T-helper 1 cell treated with Interleukin-12 subunit alpha and Interleukin-12 subunit beta and Interleukin-4 antibody, amounts not matched to agents 30 μg/mL and 1 μg/mL, for 36 hours (primary cell): Measurements from ENCODE around the gene TENM4.

ENCODE experiments used
- H3K27ac Mint-ChIP-seq: one replicate; pipeline ENCODE4 v1.8.0; 2021; ENCODE audit warnings: mild to moderate bottlenecking, mixed read lengths
- H3K27me3 Mint-ChIP-seq: one replicate; pipeline ENCODE4 v1.8.0; 2021; ENCODE audit warnings: low read depth, mixed read lengths
- H3K36me3 Mint-ChIP-seq: one replicate; pipeline ENCODE4 v1.8.0; 2021; ENCODE audit warnings: low read depth, mixed read lengths
- H3K4me1 Mint-ChIP-seq: one replicate; pipeline ENCODE4 v1.8.0; 2021; ENCODE audit warnings: low read depth, mixed read lengths
- H3K4me3 Mint-ChIP-seq: one replicate; pipeline ENCODE4 v1.8.0; 2021; ENCODE audit warnings: mild to moderate bottlenecking, moderate library complexity, mixed read lengths
- H3K9me3 Mint-ChIP-seq: one replicate; pipeline ENCODE4 v1.8.0; 2021; ENCODE audit warnings: mixed read lengths

Gene TENM4

GRCh38 chr11:78818201-78818600, 622.6 kb downstream of the TENM4 start:
- peaks cover 6% of the 10 kb centered on the region for H3K27me3 Mint-ChIP-seq
- H3K36me3 Mint-ChIP-seq = no peaks in the 10 kb centered on the region
- H3K27ac Mint-ChIP-seq = no peak overlapping the region
- no peak overlapping the region for H3K4me3 Mint-ChIP-seq
- H3K9me3 Mint-ChIP-seq = no peaks in the 10 kb centered on the region
- H3K4me1 Mint-ChIP-seq = no peaks in the 10 kb centered on the region

- Mint-ChIP-seq H3K9me3 (no peaks in the 10 kb centered on the region), H3K27ac (no peak overlapping the region), H3K36me3 (no peaks in the 10 kb centered on the region), H3K4me3 (no peak overlapping the region), H3K4me1 (no peaks in the 10 kb centered on the region), H3K27me3 (peaks cover 6% of the 10 kb centered on the region)
These were observed 625.0 kb downstream of the TENM4 start for GRCh38 chr11:78815831-78816230.

GRCh38 chr11:78812513-78813293, 628.1 kb downstream of the TENM4 start:
- no peaks in the 10 kb centered on the region for H3K9me3 Mint-ChIP-seq
- no peak overlapping the region for H3K27ac Mint-ChIP-seq
- H3K36me3 Mint-ChIP-seq = no peaks in the 10 kb centered on the region
- no peak overlapping the region for H3K4me3 Mint-ChIP-seq
- no peaks in the 10 kb centered on the region for H3K4me1 Mint-ChIP-seq
- no peaks in the 10 kb centered on the region for H3K27me3 Mint-ChIP-seq

- Mint-ChIP-seq H3K27ac (no peak overlapping the region), H3K36me3 (no peaks in the 10 kb centered on the region), H3K4me3 (no peak overlapping the region), H3K4me1 (no peaks in the 10 kb centered on the region), H3K27me3 (no peaks in the 10 kb centered on the region), H3K9me3 (no peaks in the 10 kb centered on the region)
These were observed 630.2 kb downstream of the TENM4 start for GRCh38 chr11:78810559-78811009.

DNA sequence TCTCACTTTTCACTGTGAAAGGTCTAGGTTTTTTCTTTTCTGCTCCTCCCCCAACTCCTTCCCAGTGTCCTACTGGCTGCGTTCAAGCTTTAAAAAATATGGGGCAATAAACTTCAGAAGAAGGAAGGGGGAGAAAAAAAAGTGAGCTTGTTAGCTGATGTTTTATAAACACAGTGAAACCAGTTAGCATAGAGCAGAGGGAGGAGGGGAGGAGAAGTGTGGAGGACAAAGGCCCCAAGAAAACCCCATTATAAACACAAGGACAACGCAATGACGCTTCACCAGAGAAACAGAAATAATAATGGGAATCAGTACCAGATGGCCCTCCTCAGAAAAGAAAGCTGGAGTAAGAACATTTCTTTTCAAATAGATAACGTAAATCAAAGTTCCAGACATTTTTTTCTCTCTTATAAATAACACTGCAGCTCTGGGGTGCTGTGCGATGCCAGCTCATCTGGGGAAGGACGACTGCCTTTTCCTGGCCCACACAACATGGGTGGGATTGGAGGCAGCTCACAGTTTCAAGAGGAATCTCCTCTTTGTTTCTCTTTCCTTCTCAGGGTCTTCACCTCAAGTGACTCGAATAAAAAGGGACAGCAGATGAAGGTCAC, 630.8 kb downstream of the TENM4 start:
- Mint-ChIP-seq H3K9me3 (no peaks in the 10 kb centered on the region), H3K27ac (no peak overlapping the region), H3K4me3 (no peak overlapping the region), H3K4me1 (no peaks in the 10 kb centered on the region), H3K27me3 (no peaks in the 10 kb centered on the region), H3K36me3 (no peaks in the 10 kb centered on the region)

- Mint-ChIP-seq H3K27me3 (no peaks in the 10 kb centered on the region), H3K4me1 (no peaks in the 10 kb centered on the region), H3K27ac (no peak overlapping the region), H3K4me3 (no peak overlapping the region), H3K9me3 (no peaks in the 10 kb centered on the region), H3K36me3 (no peaks in the 10 kb centered on the region)
These were observed 631.9 kb downstream of the TENM4 start for GRCh38 chr11:78808923-78809322.

DNA sequence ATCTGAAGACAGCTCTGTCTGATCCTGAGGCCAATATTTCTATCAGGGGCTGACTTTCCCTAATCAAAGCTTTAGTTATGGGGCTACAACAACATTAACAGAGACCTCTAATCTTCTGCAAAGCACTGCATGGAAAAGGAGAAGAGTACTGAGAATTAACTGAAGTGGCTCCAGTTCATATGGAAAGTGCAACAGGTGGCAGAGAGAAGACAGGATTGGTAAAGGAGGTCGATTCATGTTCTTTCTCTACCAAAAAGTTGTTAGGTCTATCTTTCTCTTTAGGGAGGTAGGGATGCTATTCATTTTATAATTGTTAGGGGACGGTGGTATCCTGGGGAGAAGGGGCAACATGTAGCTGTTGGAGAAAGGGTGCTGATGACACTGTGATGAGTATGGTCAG, 633.5 kb downstream of the TENM4 start:
- no peaks in the 10 kb centered on the region for H3K9me3 Mint-ChIP-seq
- no peaks in the 10 kb centered on the region for H3K4me1 Mint-ChIP-seq
- no peaks in the 10 kb centered on the region for H3K36me3 Mint-ChIP-seq

DNA sequence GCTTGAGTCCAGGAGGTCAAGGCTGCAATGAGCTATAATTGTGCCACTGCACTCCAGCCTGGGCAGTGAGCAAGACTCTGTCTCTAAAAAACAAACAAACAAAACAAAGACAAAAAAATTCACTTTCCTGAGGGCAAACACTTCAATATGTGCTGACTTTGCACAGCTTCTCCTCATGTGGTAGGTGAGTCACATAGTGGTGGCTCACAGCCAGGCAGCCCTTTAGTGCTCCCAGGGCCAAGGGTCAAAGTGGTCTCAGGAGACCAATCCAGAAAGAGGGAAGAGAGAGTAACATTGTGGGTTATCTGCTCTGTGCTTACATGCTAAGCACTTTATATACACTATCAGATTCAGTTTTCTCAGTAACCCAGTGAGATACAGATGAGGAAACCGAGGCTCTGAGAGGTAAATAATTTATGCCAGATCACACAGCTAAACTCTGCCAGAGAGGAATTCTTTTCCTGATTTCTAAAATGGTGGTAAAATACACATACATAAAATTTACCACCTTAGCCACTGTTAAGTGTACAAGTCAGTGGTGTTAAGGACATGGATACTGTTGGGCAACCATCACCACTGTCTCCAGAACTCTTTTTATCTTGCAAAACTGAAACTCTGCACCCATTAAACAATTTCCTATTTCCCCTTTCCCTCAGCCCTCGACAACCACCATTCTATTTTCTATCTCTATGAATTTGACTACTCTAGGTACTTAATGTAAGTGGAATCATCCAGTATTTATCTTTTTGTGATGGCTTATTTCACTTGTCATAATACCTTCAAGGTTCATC, 634.4 kb downstream of the TENM4 start:
- Mint-ChIP-seq H3K27ac (no peak overlapping the region), H3K9me3 (no peaks in the 10 kb centered on the region), H3K4me1 (no peaks in the 10 kb centered on the region), H3K27me3 (no peaks in the 10 kb centered on the region), H3K36me3 (no peaks in the 10 kb centered on the region), H3K4me3 (no peak overlapping the region)

More for the DNA sequence above, 633.5 kb downstream of the TENM4 start:
- Mint-ChIP-seq H3K27ac (no peak overlapping the region), H3K27me3 (no peaks in the 10 kb centered on the region), H3K4me3 (no peak overlapping the region)

- Mint-ChIP-seq H3K4me3 (no peak overlapping the region), H3K9me3 (no peaks in the 10 kb centered on the region)
These were observed 635.8 kb downstream of the TENM4 start for GRCh38 chr11:78804991-78805390.

GRCh38 chr11:78803995-78804394, 636.8 kb downstream of the TENM4 start:
- H3K9me3 Mint-ChIP-seq = no peaks in the 10 kb centered on the region
- H3K36me3 Mint-ChIP-seq = no peaks in the 10 kb centered on the region
- H3K27ac Mint-ChIP-seq = no peak overlapping the region
- H3K4me3 Mint-ChIP-seq = no peak overlapping the region
- no peaks in the 10 kb centered on the region for H3K4me1 Mint-ChIP-seq
- no peaks in the 10 kb centered on the region for H3K27me3 Mint-ChIP-seq

More at GRCh38 chr11:78804991-78805390, 635.8 kb downstream of the TENM4 start:
- H3K27ac Mint-ChIP-seq = no peak overlapping the region
- H3K36me3 Mint-ChIP-seq = no peaks in the 10 kb centered on the region
- no peaks in the 10 kb centered on the region for H3K4me1 Mint-ChIP-seq
- no peaks in the 10 kb centered on the region for H3K27me3 Mint-ChIP-seq

DNA sequence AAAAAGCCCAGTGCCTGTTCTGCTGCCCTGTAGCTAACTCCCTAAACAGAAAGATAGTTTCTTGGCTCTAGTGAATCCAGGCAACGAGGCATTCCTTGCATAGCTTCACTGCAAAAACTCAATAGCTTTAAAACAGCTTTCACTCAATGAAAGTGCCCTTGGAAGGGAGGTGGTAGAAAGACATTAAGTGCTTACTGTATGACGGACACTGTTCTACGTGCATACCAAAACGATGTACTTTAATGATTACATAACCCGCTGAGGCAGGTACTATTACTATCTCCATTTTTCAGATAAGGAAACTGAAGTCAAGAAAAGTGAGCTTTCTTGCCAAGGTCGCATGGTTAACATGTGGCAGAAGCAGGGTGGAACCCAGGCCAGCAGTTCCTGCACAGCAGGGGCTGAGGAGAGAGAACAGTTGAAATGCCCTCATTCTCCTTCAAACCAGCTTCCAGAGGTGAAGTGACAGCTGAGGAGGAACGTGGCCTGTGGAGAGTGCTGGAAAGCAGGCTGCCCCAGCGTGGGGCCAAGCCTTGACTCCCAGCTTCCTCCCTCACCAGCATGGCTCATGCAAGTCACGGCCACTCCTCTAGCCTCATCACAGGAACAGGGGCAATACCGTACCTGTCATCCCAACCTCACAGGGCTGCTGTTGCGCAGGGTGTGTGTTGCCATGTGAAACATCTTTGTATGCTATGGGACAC, 638.6 kb downstream of the TENM4 start:
- Mint-ChIP-seq H3K9me3 (no peaks in the 10 kb centered on the region), H3K27me3 (no peaks in the 10 kb centered on the region), H3K4me1 (no peaks in the 10 kb centered on the region), H3K36me3 (no peaks in the 10 kb centered on the region), H3K4me3 (no peak overlapping the region), H3K27ac (no peak overlapping the region)

DNA sequence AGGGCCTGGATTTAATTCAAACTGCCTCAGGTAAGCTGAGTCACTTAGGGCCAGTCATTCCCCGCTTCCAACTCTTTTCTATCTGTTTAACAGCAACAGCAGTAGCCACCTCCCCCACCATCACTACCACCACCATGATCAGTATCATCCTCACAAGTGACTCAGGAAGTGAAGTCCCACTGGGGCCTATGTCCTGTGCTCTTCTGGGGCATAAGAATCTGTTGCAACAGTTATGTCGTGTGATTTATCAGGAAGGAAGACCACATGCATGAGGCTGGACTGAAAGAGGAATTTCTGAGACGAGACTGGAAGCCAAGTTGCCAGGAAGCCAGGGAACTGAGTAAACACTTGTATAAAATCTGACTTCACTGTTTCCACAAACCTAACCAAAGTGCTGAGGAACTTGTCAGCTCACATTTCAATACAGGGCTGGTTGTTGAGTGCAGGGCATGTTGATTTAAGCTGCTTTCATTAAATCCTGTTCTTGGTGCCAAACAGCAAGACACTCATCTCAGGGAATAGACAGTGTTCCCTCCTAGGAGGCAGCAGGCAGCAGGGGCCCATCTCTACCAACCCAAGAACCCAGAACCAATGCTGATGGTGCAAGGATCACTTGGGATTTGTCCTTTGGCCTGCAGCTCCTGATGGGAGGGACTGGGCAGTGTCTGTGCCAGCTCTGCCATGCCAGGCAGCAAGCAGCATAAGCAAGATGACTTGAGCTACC, 639.5 kb downstream of the TENM4 start:
- Mint-ChIP-seq H3K27ac (no peak overlapping the region), H3K9me3 (no peaks in the 10 kb centered on the region), H3K4me3 (no peak overlapping the region), H3K27me3 (no peaks in the 10 kb centered on the region), H3K36me3 (no peaks in the 10 kb centered on the region), H3K4me1 (no peaks in the 10 kb centered on the region)

- Mint-ChIP-seq H3K4me1 (no peaks in the 10 kb centered on the region), H3K27ac (no peak overlapping the region), H3K9me3 (no peaks in the 10 kb centered on the region), H3K36me3 (no peaks in the 10 kb centered on the region), H3K4me3 (no peak overlapping the region), H3K27me3 (no peaks in the 10 kb centered on the region)
These were observed 640.1 kb downstream of the TENM4 start for GRCh38 chr11:78800756-78801155.
